NCI-H526 (cell line): ENCODE measurements around the gene IGF1R.

Experiments used
- DNase-seq, 2 experiments: peaks; one replicate each; lab custom pipeline; 2025; lab: John Stamatoyannopoulos, UW

IGF1R gene

DNA sequence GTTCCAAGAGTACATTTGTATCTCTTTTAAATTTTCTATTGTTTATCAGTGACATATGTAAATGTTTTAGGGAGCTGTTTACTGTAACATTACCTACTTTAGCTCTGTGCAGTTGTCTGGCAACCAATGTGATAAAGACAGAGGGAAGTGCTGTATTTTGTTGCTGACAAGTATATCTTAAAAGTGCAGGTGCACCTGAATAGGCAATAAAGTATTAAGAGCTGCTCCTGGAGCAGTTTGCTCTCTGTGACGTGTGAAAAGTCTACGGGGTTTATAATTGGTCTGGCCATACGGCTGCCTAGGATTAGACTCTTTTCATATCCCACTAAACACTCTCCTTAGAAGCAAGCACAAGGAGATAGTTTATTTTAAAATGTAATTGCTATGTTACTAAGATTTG, 178.3 kb downstream of the IGF1R start:
- DNase-seq: no peak

GRCh38 chr15:98827217-98827616, 178.9 kb downstream of the IGF1R start:
- DNase-seq: no peak

DNA sequence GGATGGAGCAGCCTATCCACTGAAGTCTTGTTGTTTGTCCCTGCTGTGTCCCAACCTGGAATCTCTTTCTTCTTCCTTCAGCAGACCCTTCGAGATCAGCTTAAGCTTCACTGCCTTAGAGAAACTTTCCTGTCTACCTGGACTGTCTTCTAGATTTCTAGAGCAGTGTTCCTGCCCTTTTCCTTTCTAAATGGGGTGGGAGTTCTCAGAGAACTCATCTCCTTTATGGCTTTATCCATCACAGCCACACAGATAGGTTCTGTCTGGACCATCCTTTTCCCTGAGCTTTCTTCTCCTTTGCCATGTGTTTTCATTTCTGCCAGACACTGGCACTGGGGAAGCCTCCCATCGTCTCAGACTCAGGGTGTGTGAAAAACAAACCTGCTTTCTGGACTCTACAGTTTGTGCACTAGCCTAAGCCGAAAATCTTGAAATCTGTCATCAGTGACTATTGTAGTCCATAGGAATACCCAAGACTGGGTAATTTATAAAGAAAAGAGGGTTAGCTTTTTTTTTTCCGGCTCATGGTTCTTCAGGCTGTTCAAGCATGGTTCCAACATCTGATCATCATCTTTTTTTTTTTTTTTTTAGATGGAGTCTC, 181.8 kb downstream of the IGF1R start:
- no peak for DNase-seq

GRCh38 chr15:98834976-98835375, 186.6 kb downstream of the IGF1R start:
- no peak for DNase-seq

DNA sequence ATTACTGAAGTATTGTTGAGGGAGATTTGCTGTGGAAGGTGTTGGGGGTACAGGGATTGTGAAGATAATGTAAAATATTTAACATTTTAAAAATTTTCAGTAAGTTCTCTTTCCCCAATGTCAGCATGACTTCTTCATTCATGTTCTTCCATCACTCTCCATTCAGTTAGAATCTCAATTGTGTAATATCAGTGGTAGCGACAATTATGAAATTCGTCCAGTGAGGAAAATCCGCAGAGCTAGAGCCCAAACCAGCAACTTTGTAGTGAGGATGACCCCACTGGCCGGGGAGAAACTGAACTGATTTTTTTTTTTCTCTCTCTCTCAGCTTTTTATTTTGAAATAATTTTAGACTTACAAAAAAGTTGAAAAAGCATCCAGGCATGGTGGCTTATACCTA, 187.5 kb downstream of the IGF1R start:
- DNase-seq: no peak

DNA sequence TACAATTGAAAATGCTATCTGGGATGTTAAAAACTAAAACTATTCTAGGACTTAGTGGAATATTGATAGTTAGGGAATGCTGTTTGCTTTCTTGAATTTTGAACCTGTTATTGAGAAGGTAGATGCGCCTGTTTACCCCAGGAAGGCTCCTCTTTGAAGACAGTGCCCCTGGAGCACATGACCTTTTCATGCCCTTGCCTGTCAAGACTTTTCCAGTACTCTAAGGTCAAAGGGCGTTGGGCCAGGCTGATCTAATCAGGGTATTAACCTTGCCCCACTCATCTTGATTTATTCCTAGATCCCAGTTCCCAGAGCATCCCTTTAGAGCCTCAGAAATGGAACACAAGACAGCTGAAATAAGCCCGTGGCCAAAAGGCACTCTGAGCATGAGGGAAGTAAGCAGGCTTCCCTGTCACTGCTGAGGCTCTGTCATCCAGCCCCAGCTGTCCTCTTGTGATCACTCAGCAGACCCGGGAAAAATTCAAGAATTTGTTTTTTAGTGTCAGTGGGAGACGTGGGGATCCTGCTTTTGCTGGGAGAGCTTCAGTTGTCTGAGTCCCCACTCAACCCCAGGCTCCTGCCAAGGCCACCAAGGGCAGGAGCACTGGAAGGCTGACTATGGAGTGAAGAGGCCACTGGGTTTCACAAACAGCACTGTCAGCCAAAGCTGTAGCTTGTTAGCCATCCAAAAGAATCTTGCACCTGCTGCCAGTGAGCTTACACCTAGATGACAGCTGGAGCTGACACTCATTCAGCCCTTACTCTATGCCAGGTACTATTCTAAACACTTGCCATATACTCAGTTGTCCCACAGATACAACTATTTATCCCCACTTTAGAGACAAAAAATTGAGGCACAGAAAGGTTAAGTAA, 190.3 kb downstream of the IGF1R start:
- no peak for DNase-seq

DNA sequence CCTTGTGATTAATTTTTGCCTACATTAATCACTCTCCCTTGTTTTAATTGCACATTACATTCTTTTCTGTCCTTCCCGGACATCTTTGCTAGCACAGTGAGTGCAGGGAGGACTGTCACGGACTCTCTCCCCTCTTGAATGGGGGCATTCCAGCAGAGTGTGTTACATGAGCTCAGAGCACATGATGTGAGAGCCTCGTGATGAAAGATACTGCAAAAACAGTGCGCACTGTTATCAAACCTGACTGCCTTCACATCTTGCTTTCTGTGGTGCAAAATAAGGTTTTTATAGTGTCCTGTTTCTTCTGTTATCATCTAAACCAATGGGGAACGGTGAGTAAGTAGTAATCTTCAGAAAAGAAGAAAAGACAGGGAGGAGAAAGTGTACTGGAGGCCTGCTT, 191.7 kb downstream of the IGF1R start:
- DNase-seq: no peak

GRCh38 chr15:98841419-98841970, 193.2 kb downstream of the IGF1R start:
- DNase-seq: no peak

GRCh38 chr15:98842192-98842972, 194.0 kb downstream of the IGF1R start:
- DNase-seq: no peak

DNA sequence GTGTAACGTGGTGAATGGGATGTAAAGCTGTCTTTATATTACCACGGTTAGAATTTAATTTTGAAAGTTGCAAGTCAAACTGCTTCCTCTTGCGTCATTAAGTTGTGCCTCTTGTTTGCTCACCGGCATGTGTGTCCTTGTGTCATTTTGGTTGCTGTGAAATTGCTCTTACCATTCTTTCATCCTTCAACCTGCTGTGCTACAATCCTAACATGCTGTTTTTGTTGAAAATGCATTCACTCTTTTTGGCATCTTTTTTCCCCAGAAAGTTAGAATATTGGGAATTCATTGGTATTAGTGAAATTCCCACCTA, 194.6 kb downstream of the IGF1R start:
- DNase-seq: no peak

DNA sequence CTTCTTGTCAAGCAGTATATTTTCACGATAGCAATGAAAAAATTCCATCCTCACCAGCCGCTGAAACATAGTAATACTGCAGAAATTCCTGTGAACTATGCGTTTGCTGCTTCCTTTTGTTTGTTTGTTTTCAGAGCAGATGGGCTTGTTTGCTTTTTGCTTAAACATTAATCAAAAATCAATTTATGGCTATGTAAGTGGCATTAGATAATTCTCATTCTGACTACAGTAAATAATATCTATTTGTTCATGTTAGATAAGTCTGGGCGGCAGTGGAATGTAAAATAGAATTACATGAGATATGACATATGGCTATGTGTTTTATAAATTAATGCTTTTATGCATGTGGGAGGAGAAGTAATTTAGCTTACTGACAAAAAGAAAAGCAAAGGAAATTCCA, 195.5 kb downstream of the IGF1R start:
- DNase-seq: no peak

DNA sequence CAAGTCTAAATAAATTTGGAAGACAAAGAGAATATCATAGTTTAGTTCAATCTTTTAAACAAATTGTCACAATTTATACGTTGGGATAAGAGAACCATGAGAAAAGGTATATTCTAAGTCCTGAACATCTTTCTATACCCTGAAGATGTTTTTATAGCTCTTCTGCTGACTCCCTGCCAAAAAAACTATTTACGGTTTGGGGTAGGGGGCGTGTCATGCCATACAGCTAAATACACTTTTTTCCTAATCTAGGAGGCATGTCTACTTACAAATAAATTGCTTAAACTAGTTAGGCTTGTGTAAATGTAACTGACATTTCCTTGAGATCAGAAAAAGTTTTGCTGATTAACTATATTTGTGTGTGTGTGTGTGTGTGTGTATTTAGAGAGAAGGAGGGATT, 195.9 kb downstream of the IGF1R start:
- no peak for DNase-seq

DNA sequence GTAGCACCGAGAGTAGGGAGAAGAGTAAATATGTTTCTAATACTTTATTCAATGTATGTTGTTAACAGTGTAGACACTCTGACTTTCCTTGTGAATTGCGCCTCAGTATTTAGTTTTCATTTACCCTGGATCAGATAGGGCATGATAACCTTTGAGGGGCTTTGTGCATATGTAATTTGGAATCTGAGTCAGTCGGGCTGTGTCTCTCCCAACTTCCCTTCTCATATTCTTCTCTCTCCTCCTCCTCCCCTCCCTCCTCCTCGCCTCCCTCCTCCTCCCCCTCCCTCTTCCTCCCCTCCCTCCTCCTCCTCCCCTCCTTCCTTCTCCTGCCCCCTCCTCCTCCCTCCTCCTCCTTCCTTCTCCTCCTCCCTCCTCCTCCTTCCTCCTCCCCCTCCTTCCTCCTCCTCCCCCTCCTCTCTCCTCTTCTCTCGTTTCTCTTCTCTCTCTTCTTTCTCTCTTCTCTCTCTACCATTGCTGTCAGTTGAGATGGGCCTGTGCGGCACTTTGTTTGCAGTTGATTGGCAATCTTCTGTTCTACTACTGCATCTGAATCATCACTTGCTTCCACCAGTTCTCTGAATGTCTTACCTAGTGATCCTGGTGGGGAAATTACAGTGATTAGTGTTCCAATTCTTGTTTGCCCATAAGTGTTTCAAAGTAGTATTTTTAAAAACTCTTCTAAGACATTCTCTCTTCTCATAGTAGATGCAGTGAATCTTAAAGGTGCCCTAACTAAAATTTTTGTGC, 197.0 kb downstream of the IGF1R start:
- no peak for DNase-seq

DNA sequence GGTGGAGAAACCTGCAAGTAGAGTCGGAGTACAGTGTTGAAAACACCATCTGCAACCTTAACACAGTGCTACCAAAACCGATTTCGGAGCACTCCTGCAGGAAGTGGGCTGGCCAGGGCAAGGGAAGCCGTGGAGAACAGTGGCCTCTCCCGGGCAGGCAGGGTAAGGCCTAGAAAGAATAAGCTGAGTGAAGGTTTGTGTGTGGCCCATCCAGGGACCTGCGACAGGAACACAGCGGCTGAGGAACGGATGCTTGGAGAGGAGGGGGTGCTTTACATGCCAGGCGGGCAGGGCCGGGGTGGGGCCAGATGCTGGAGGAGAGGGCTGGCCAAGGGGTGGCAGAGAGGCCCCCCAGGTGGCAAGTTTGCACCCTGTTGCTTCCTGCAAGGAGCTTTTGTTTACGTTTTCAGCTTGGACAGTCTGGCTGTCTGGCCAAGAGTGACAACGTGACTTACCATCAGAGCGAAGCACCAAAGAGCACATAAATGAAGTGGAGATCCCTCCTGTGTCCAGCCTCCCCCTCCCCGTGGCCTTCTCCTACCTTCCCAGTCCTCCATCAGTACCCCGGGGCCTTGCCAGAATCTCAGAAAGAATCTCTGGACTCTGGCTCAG, 202.7 kb downstream of the IGF1R start:
- peak; percentile 58 to 85 for DNase-seq

GRCh38 chr15:98853161-98853560, 204.8 kb downstream of the IGF1R start:
- peak; percentile 76 to 90 for DNase-seq

DNA sequence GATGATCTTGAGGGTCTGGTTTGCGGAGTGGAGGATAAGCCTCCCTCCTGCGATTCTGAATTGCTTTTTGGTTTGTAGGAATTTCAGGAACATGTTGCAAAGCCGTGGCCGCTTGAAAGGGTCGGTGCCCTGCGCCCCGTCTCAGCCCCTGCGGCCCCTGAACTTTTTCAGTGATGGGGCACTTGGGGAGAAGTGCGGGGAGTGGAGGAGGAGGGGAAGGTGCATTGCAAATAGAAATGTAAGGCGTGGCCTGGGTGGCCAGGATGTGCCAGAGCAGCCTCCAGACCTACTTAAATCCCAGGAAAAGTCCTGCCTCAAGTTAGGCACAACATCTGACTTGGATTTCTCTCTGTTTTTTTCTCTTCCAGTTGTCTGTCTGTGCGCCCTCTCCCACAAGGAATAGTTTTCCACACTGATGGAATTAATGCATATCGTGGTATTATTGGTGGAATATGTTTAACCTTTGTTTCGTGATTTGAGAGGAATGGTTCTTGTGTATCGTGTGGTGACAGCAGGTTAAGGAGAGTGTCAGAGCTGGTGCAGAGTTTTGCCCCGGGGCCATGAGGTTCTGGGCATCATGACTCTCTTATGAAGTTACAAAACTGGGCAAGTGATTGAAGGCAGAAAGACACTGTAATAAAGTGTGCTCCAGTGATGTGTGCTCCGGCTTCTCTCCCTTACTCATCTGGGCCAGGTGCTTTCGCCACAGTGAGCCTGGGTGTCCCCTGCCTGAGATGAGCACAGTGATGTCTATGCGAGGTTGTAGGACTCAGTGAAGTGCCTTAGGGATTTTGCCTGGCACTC, 205.5 kb downstream of the IGF1R start:
- DNase-seq: peak in 1 of 2 experiments; percentile 47

GRCh38 chr15:98854496-98854895, 206.2 kb downstream of the IGF1R start:
- DNase-seq: no peak

GRCh38 chr15:98855067-98855814, 206.9 kb downstream of the IGF1R start:
- no peak for DNase-seq

GRCh38 chr15:98855815-98856531, 207.6 kb downstream of the IGF1R start:
- DNase-seq: peak; percentile 28 to 58
